Measurements from ENCODE around the gene MAPKBP1. TPM values are rescaled to one million over a fixed set of nuclear protein-coding genes. Genes with fewer than 3 reads are reported as not detected.

Gene MAPKBP1
- total and polyA plus RNA-seq, 2 of the 4 experiments (the other 2 are of a cell fraction), result 12.5 to 15.3 TPM

- TF ChIP-seq RAD21 (IDR thresholded peaks at IDR 0.05; ENCODE audit: low read length) (no peak), USF2 (IDR thresholded peaks at IDR 0.05; ENCODE audit: low read depth, low read length) (no peak), RCOR1 (IDR thresholded peaks at IDR 0.05; ENCODE audit: insufficient replicate concordance, low read length) (no peak), CEBPB (IDR thresholded peaks at IDR 0.05; ENCODE audit: low read depth, low read length) (no peak)
Observed at GRCh38 chr15:41872166-41872747, 98.0 kb downstream of the MAPKBP1 start (continued).

GRCh38 chr15:41873711-41874110 is 99.4 kb downstream of the MAPKBP1 start:
- H4K20me1 ChIP-seq (ENCODE audit: insufficient read depth, low read length), result peaks cover 3% of the 10 kb centered on the region; the same call in 1 of the 2 replicates
- H3K27me3 ChIP-seq (ENCODE audit: control insufficient read depth, insufficient read depth, low read length), result peaks cover 21% of the 10 kb centered on the region; the same call in 1 of the 2 replicates
- no peak overlapping the region for H2BK5ac ChIP-seq (ENCODE audit: low read depth, low read length, poor library complexity, severe bottlenecking)
- no peak overlapping the region for H3K9ac ChIP-seq (ENCODE audit: low read depth, low read length)
- no peak overlapping the region for H2BK20ac ChIP-seq (ENCODE audit: low read depth, low read length)
- no peak overlapping the region for H3K4me3 ChIP-seq (ENCODE audit: insufficient read depth, low read depth, low read length)
- no peak overlapping the region for H2BK15ac ChIP-seq (ENCODE audit: low read depth, low read length)
- 89% methylated on average over 7 of the region's 8 CpGs; no CpG with 5 or more reads in 1 of the 2 experiments for WGBS, 2 experiments (ENCODE audit: extremely low coverage in 2 of 2, insufficient read length in 1 of 2)
- H3K36me3 ChIP-seq (ENCODE audit: control insufficient read depth, insufficient read depth, low read length), result no peaks in the 10 kb centered on the region
- peaks cover 2% of the 10 kb centered on the region; the same call in 1 of the 2 replicates for H3K4me1 ChIP-seq (ENCODE audit: control insufficient read depth, insufficient read depth, low read length)
- H2AK9ac ChIP-seq (replicated peaks; ENCODE audit: low read depth, low read length, poor library complexity), result no peak overlapping the region
- ATAC-seq (ENCODE audit: low read depth) (no peak), DNase-seq (no peak)
- no peaks in the 10 kb centered on the region for H3K79me1 ChIP-seq (ENCODE audit: low read depth in 1 of 2, low read length in 2 of 2)
- in situ Hi-C loops (cut with MboI; ENCODE audit: low sequenced_read_pairs), result no loop called here
- no peaks in the 10 kb centered on the region for H3K9me3 ChIP-seq (ENCODE audit: control insufficient read depth, insufficient read depth, low read length)
- no peak overlapping the region for H3K27ac ChIP-seq (ENCODE audit: insufficient read depth, low read length)
- no TSS peak for BruUV-seq (replicated peaks)
- no peak overlapping the region for H3K18ac ChIP-seq (ENCODE audit: low read depth, low read length)
- dilution Hi-C loops (cut with HindIII; ENCODE audit: low sequenced_read_pairs, unreplicated experiment), result no loop called here
- intact Hi-C loops (cut with micrococcal nuclease), result no loop called here
- no peak overlapping the region for H2BK120ac ChIP-seq (ENCODE audit: low read depth, low read length)
- H3K56ac ChIP-seq (ENCODE audit: extremely low read depth, insufficient read depth, low read length), result no peak overlapping the region
- H3K14ac ChIP-seq (replicated peaks; ENCODE audit: low read depth, low read length), result no peak overlapping the region
- ChIA-PET CTCF (no interaction called here), POLR2A (ENCODE audit: unreplicated experiment) (no interaction called here)
- TF ChIP-seq CHD1 (IDR thresholded peaks at IDR 0.05; ENCODE audit: low read depth, low read length) (no peak), MAFK (IDR thresholded peaks at IDR 0.05; ENCODE audit: low read depth, low read length) (no peak), NFE2L2 (IDR thresholded peaks at IDR 0.05; ENCODE audit: low read depth, low read length) (no peak), FOS (IDR thresholded peaks at IDR 0.05; ENCODE audit: low read depth, low read length) (no peak), BHLHE40 (IDR thresholded peaks at IDR 0.05; ENCODE audit: low read depth, low read length) (no peak), RCOR1 (IDR thresholded peaks at IDR 0.05; ENCODE audit: insufficient replicate concordance, low read length) (no peak), POLR2A (IDR thresholded peaks at IDR 0.05; ENCODE audit: low read depth, low read length) (no peak), USF2 (IDR thresholded peaks at IDR 0.05; ENCODE audit: low read depth, low read length) (no peak), ELK1 (IDR thresholded peaks at IDR 0.05; ENCODE audit: borderline replicate concordance, low read depth, low read length) (no peak), SMC3 (IDR thresholded peaks at IDR 0.05; ENCODE audit: low read depth, low read length) (no peak), MAZ (IDR thresholded peaks at IDR 0.05; ENCODE audit: borderline replicate concordance, low read depth, low read length) (no peak), RFX5 (IDR thresholded peaks at IDR 0.05; ENCODE audit: low read depth, low read length) (no peak), MXI1 (IDR thresholded peaks at IDR 0.05; ENCODE audit: borderline replicate concordance, low read depth, low read length) (no peak)
- H3K9me1 ChIP-seq (ENCODE audit: insufficient read depth, low read length), result 0 out of 2 replicates have a peak, but pooled peaks cover 2% of the 10 kb centered on the region
- H4K91ac ChIP-seq (ENCODE audit: insufficient read depth, low read depth, low read length), result no peak overlapping the region
- no peak overlapping the region for H4K8ac ChIP-seq (ENCODE audit: low read depth in 2 of 2, low read length in 2 of 2)
- H2AK5ac ChIP-seq (ENCODE audit: low read depth, low read length), result no peak overlapping the region
- H2AFZ ChIP-seq (replicated peaks; ENCODE audit: low read length, poor library complexity), result no peak overlapping the region
- H3K4ac ChIP-seq (ENCODE audit: low read depth, low read length), result no peak overlapping the region
- no peak overlapping the region for H3K23ac ChIP-seq (ENCODE audit: low read depth, low read length)
- H4K5ac ChIP-seq (ENCODE audit: low read depth, low read length), result no peak overlapping the region
- H3K4me2 ChIP-seq (ENCODE audit: low read depth, low read length), result no peak overlapping the region
